Astrocyte of the cerebellum (primary cell): ENCODE measurements around the gene EDN1.

Experiments used
- DNase-seq: peaks from one replicate; pipeline ENCODE4 v3.0.0-alpha.2; 2011; ENCODE audit warnings: low read depth
- H3K4me3 ChIP-seq: 2 replicates; pipeline ENCODE4 v1.5.1; 2011; ENCODE audit warnings: mild to moderate bottlenecking, low read depth, low read length, moderate library complexity
- CTCF ChIP-seq: IDR thresholded peaks from 2 replicates; pipeline ENCODE4 v1.5.1; 2012; ENCODE audit warnings: low read length, low read depth, moderate library complexity, mild to moderate bottlenecking; ENCODE audit errors: missing control alignments
- in situ Hi-C: cut with HindIII; loops from 2 replicates; pipeline ENCODE4 v1.10.0; 2017; ENCODE audit warnings: low sequenced_read_pairs

The EDN1 gene

DNA sequence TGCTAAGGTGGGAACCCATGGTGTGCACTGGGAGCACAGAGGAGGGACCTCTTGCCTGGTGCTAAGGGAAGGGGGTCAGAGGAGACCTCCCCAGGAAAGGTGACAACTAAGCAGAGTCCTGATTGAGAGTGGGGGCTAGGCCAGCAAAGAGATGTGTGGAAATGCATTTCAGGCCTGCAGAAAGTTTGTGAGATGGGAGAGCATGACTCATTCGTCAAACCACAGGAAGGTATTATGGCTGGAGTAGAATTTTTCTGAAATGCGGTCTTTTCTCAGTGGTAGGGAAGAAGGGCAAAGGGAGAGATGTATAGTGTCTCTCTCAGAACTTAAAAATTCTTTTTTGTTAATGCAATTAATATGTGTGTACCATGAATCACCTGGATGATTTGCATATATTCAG, 23.6 kb upstream of the EDN1 start:
- DNase-seq = peak; percentile 68
- in situ Hi-C loops = no loop called here

GRCh38 chr6:12269110-12269509, 21.1 kb upstream of the EDN1 start:
- in situ Hi-C loops = no loop called here

More for the DNA sequence above, 23.6 kb upstream of the EDN1 start:
- no peak overlapping the region for H3K4me3 ChIP-seq
- no peak for TF ChIP-seq CTCF

DNA sequence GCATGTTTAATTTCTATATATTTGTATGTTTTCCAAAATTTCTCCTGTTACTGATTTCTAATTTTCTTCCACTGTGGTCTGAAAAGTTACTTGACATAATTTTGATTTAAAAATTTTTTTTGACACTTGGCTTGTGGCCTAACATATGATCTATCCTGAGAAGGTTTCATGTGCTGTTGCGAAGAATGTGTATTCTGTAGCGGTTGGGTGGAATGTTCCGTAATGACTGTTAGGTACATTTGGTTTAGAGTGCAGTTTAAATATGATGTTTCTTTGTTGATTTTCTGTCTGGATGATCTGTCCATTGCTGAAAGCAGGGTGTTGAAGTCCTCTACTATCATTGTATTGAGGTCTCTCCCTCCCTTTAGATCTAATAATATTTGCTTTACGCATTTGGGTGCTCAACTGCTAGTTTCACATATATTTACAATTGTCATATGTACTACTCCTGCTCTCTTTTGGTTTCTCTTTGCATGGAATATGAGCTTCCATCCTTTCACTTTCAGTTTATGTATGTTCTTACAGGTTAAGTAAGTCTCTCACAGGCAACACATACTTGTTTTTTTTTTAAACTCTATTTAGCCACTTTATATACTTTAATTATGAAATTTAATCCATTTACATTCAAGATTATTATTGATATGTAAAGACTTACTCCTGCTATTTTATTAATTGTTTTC, 19.5 kb upstream of the EDN1 start:
- no peak overlapping the region for H3K4me3 ChIP-seq
- in situ Hi-C loops = no loop called here
- no peak for DNase-seq
- TF ChIP-seq CTCF = no peak

More at GRCh38 chr6:12269110-12269509, 21.1 kb upstream of the EDN1 start:
- TF ChIP-seq CTCF = no peak
- DNase-seq = no peak
- H3K4me3 ChIP-seq = no peak overlapping the region

GRCh38 chr6:12271594-12271993, 18.6 kb upstream of the EDN1 start:
- no peak for TF ChIP-seq CTCF
- DNase-seq = no peak
- no peak overlapping the region for H3K4me3 ChIP-seq
- in situ Hi-C loops = no loop called here

DNA sequence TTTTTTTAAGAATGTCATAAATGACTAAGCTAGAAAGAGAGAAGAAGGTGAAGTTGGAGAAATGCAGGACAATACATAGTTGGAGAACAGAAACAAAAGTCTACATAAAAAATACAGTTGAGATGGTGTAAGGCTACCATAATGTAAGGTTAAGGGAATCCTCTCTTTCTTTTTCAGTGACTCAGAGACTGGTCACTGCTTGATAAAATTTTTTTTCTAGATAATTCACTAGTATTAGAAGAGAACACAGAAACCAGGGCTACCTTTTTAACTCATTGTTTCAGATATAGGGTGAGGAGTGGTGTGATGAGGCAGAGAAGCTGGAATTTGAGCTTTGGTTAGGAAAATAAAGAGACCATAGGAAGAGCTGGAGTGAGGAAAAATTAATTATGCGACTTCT, 18.2 kb upstream of the EDN1 start:
- in situ Hi-C loops = no loop called here
- TF ChIP-seq CTCF = no peak
- DNase-seq = no peak
- no peak overlapping the region for H3K4me3 ChIP-seq

DNA sequence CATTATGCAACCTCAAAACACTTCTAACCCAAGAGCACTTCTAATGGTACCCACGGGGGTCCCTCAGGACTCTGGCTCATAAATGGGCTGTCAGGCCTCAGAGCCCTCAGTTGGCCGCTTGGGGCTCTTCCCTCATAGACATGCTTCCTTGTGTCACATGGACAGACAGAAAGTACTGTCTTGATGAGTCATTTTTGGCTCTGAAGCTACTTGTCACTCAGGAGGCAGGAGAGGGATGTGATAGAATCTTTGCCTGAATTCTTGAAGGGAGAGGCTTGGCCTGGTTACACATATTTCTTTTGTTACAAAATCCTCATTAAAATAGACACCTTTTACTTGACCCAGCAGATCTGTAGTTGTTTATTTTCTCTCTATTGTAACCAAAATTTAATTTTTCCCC, 15.1 kb upstream of the EDN1 start:
- H3K4me3 ChIP-seq = no peak overlapping the region
- no peak for DNase-seq
- in situ Hi-C loops = no loop called here
- TF ChIP-seq CTCF = no peak
